ENCODE measurements around the gene CEP128.

Gene CEP128

GRCh38 chr14:80549141-80549540 lies 392.4 kb downstream of the CEP128 start:
- no peak for TF ChIP-seq ZSCAN18 (tag by site-specific recombination; IDR thresholded peaks at IDR 0.05)
- no peak for TF ChIP-seq ZSCAN23 (tag by site-specific recombination; IDR thresholded peaks at IDR 0.05)
- TF ChIP-seq WT1 (tag by site-specific recombination; IDR thresholded peaks at IDR 0.05) = no peak
- TF ChIP-seq ZNF174 (tag by site-specific recombination; IDR thresholded peaks at IDR 0.05) = no peak
- no peak for TF ChIP-seq ZNF133 (tag by site-specific recombination; IDR thresholded peaks at IDR 0.05)
- TF ChIP-seq KLF16 (tag by site-specific recombination; IDR thresholded peaks at IDR 0.05) = no peak
- no peak for TF ChIP-seq ZNF623 (tag by site-specific recombination; IDR thresholded peaks at IDR 0.05)
- no peak for TF ChIP-seq ZNF549 (tag by site-specific recombination; IDR thresholded peaks at IDR 0.05)
- no peak for TF ChIP-seq ZNF701 (tag by site-specific recombination; IDR thresholded peaks at IDR 0.05)
- no peak overlapping the region for H3K27ac ChIP-seq (ENCODE audit: extremely low read depth, low read depth, low read length)
- CTCF ChIA-PET = interaction anchor here (0.6 to 0.7 kb wide), 2 partner anchors 412 to 1657 kb away, joined by 3 read pairs; no protein-coding TSS in a partner anchor
- H3K4me3 ChIP-seq (ENCODE audit: low read depth, low read length) = no peak overlapping the region
- H3K4me1 ChIP-seq (ENCODE audit: control insufficient read depth, insufficient read depth, low read length) = no peaks in the 10 kb centered on the region
- POLR2A ChIA-PET = no interaction called here
- no peaks in the 10 kb centered on the region for H3K36me3 ChIP-seq (ENCODE audit: control insufficient read depth in 2 of 2, insufficient read depth in 1 of 2, low read length in 2 of 2)
- H3K9me3 ChIP-seq (ENCODE audit: control insufficient read depth, insufficient read depth, low read depth, low read length) = no peaks in the 10 kb centered on the region

GRCh38 chr14:80545935-80546854 lies 395.3 kb downstream of the CEP128 start:
- POLR2A ChIA-PET = no interaction called here
- Histone ChIP-seq H3K4me1 (ENCODE audit: control insufficient read depth, insufficient read depth, low read length) (no peaks in the 10 kb centered on the region), H3K4me3 (ENCODE audit: low read depth, low read length) (no peak overlapping the region), H3K9me3 (ENCODE audit: control insufficient read depth, insufficient read depth, low read depth, low read length) (no peaks in the 10 kb centered on the region), H3K36me3 (ENCODE audit: control insufficient read depth in 2 of 2, insufficient read depth in 1 of 2, low read length in 2 of 2) (no peaks in the 10 kb centered on the region), H3K27ac (ENCODE audit: extremely low read depth, low read depth, low read length) (no peak overlapping the region)
- CTCF ChIA-PET = no interaction called here
- no peak for TF ChIP-seq TRIM28 (IDR thresholded peaks at IDR 0.05; ENCODE audit: borderline replicate concordance, low read length)
- TF ChIP-seq ZNF513 (tag by site-specific recombination; IDR thresholded peaks at IDR 0.05) = no peak
- TF ChIP-seq YY2 (tag by site-specific recombination; IDR thresholded peaks at IDR 0.05) = no peak
- no peak for TF ChIP-seq ZNF37A (tag by site-specific recombination; IDR thresholded peaks at IDR 0.05)
- no peak for TF ChIP-seq ZFP41 (tag by site-specific recombination; IDR thresholded peaks at IDR 0.05; ENCODE audit: borderline replicate concordance)
- TF ChIP-seq, protein P1, sequence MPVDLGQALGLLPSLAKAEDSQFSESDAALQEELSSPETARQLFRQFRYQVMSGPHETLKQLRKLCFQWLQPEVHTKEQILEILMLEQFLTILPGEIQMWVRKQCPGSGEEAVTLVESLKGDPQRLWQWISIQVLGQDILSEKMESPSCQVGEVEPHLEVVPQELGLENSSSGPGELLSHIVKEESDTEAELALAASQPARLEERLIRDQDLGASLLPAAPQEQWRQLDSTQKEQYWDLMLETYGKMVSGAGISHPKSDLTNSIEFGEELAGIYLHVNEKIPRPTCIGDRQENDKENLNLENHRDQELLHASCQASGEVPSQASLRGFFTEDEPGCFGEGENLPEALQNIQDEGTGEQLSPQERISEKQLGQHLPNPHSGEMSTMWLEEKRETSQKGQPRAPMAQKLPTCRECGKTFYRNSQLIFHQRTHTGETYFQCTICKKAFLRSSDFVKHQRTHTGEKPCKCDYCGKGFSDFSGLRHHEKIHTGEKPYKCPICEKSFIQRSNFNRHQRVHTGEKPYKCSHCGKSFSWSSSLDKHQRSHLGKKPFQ (tag by site-specific recombination; IDR thresholded peaks at IDR 0.05) = no peak
- no peak for TF ChIP-seq ZNF24 (tag by site-specific recombination; IDR thresholded peaks at IDR 0.05)
- TF ChIP-seq, protein P2, sequence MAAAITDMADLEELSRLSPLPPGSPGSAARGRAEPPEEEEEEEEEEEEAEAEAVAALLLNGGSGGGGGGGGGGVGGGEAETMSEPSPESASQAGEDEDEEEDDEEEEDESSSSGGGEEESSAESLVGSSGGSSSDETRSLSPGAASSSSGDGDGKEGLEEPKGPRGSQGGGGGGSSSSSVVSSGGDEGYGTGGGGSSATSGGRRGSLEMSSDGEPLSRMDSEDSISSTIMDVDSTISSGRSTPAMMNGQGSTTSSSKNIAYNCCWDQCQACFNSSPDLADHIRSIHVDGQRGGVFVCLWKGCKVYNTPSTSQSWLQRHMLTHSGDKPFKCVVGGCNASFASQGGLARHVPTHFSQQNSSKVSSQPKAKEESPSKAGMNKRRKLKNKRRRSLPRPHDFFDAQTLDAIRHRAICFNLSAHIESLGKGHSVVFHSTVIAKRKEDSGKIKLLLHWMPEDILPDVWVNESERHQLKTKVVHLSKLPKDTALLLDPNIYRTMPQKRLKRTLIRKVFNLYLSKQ (tag by site-specific recombination; IDR thresholded peaks at IDR 0.05; ENCODE audit: borderline replicate concordance) = no peak
- TF ChIP-seq ZNF433 (tag by site-specific recombination; IDR thresholded peaks at IDR 0.05; ENCODE audit: low read depth) = no peak
- TF ChIP-seq ZNF658 (tag by site-specific recombination; IDR thresholded peaks at IDR 0.05) = no peak
- no peak for TF ChIP-seq ZNF792 (tag by site-specific recombination; IDR thresholded peaks at IDR 0.05)
- TF ChIP-seq ZNF777 (tag by site-specific recombination; IDR thresholded peaks at IDR 0.05; ENCODE audit: borderline replicate concordance) = no peak
- TF ChIP-seq ZNF76 (tag by site-specific recombination; IDR thresholded peaks at IDR 0.05; ENCODE audit: borderline replicate concordance, low read depth) = no peak
- TF ChIP-seq, protein P3, sequence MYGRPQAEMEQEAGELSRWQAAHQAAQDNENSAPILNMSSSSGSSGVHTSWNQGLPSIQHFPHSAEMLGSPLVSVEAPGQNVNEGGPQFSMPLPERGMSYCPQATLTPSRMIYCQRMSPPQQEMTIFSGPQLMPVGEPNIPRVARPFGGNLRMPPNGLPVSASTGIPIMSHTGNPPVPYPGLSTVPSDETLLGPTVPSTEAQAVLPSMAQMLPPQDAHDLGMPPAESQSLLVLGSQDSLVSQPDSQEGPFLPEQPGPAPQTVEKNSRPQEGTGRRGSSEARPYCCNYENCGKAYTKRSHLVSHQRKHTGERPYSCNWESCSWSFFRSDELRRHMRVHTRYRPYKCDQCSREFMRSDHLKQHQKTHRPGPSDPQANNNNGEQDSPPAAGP (tag by site-specific recombination; IDR thresholded peaks at IDR 0.05) = no peak
- no peak for TF ChIP-seq ZNF843 (tag by site-specific recombination; IDR thresholded peaks at IDR 0.05)
- no peak for TF ChIP-seq ZNF223 (tag by site-specific recombination; IDR thresholded peaks at IDR 0.05)
- TF ChIP-seq ZNF140 (tag by site-specific recombination; IDR thresholded peaks at IDR 0.05) = no peak
- TF ChIP-seq ZNF112 (tag by site-specific recombination; IDR thresholded peaks at IDR 0.05) = no peak
- no peak for TF ChIP-seq GLI4 (tag by site-specific recombination; IDR thresholded peaks at IDR 0.05)
- no peak for TF ChIP-seq ZNF785 (tag by site-specific recombination; IDR thresholded peaks at IDR 0.05)

Measured in HEK293 (cell line).